Neural progenitor cell (in vitro differentiated cells): ENCODE data around the gene FAM174C.
"Not testable (repeated sequence)": the region's sequence is repeated elsewhere in the genome, so short reads cannot be mapped to it uniquely, and the experiment has no call there.

Experiments
- CTCF ChIP-seq: fragments of 200-600 bp; sonication (generic); IDR thresholded peaks from 2 replicates; pipeline ENCODE4 v1.5.1; 2017; ENCODE audit warnings: antibody characterized with exemption, mild to moderate bottlenecking
- EZH2 ChIP-seq: fragments of 200-600 bp; sonication (generic); IDR thresholded peaks from 2 replicates; pipeline ENCODE4 v1.6.1; 2017; ENCODE audit warnings: antibody characterized with exemption, mild to moderate bottlenecking, moderate library complexity
- EZH2phosphoT487 ChIP-seq: fragments of 200-600 bp; sonication (generic); IDR thresholded peaks from 2 replicates; pipeline ENCODE4 v1.6.1; 2017; ENCODE audit warnings: antibody characterized with exemption

DNA sequence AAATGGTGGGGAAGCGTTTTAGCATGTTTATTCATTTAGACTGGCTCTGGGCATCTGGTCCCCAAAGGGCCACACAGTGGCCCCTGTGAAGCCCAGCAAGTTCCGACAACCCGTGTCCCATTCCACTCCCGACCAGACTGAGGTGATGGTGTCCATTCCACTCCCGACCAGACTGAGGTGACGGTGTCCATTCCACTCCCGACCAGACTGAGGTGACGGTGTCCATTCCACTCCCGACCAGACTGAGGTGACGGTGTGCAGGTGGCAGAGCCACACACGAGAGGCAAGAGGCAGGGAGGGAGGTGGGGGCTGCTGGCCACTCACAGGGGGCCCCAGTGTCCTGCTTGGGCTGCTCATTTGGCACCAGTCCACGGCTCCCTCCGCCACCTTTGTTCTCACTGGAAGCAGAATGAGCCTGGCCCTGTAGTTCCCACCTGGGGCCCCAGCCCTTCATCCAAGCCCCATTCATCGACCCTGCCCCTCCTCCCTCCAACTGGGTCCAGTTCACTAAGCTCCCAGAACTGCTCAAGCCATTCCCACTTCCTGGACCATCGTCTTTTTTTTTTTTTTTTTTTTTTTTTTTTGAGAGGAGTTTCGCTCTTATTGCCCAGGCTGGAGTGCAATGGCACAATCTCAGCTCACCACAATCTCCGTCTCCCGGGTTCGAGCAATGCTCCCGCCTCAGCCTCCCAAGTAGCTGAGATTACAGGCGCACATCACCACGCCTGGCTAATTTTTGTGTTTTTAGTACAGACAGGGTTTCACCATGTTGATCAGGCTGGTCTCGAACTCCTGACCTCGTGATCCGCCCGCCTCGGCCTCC, 28.9 kb upstream of the FAM174C start:
- TF ChIP-seq EZH2, CTCF, EZH2phosphoT487: not testable (repeated sequence)
